GM23338 (cell line): ENCODE data around the gene EFCAB12. TPM values are rescaled to one million over a fixed set of nuclear protein-coding genes. Genes with fewer than 3 reads are reported as not detected.

Source experiments
- ATAC-seq: fragments of 200-7000 bp; cut with Tn5 transposase; 3 replicates; pipeline ENCODE4 v1.9.1; 2020
- DNase-seq: peaks from one replicate; pipeline ENCODE4 v3.0.0-alpha.2; 2015; ENCODE audit warnings: low spot score
- H2AFZ ChIP-seq: fragments of 200-600 bp; sonication (generic); 2 replicates; pipeline ENCODE4 v1.8.0; 2016; ENCODE audit warnings: antibody characterized with exemption, mild to moderate bottlenecking, moderate library complexity
- H3F3A ChIP-seq: fragments of 200-600 bp; sonication (generic); replicated peaks from 2 replicates; pipeline ENCODE4 v1.8.0; 2017; ENCODE audit warnings: antibody characterized with exemption, mixed run types, low read depth
- H3K27ac ChIP-seq: fragments of 200-600 bp; sonication (generic); 2 replicates; pipeline ENCODE4 v1.6.1; 2016; ENCODE audit warnings: low read depth
- H3K27me3 ChIP-seq: fragments of 200-600 bp; sonication (generic); 2 replicates; pipeline ENCODE4 v1.8.0; 2016; ENCODE audit warnings: mild to moderate bottlenecking, mixed run types, moderate library complexity; ENCODE audit not compliant: insufficient read depth
- H3K36me3 ChIP-seq: fragments of 200-600 bp; sonication (generic); 2 replicates; pipeline ENCODE4 v1.8.0; 2016; ENCODE audit warnings: mild to moderate bottlenecking; ENCODE audit not compliant: insufficient read depth
- H3K4me1 ChIP-seq: fragments of 200-600 bp; sonication (generic); 2 replicates; pipeline ENCODE4 v1.8.0; 2016; ENCODE audit warnings: mild to moderate bottlenecking, moderate library complexity; ENCODE audit not compliant: insufficient read depth
- H3K4me2 ChIP-seq: fragments of 200-600 bp; sonication (generic); 2 replicates; pipeline ENCODE4 v1.7.1; 2017; ENCODE audit warnings: mixed run types
- H3K4me3 ChIP-seq: fragments of 200-600 bp; sonication (generic); 2 replicates; pipeline ENCODE4 v1.6.1; 2016; ENCODE audit warnings: mixed run types
- H3K79me2 ChIP-seq: fragments of 200-600 bp; sonication (generic); replicated peaks from 2 replicates; pipeline ENCODE4 v1.8.0; 2017; ENCODE audit warnings: mild to moderate bottlenecking; ENCODE audit not compliant: insufficient read depth
- H3K9me2 ChIP-seq: fragments of 200-600 bp; sonication (generic); 2 replicates; pipeline ENCODE4 v1.8.0; 2017; ENCODE audit not compliant: insufficient read depth
- H4K20me1 ChIP-seq: fragments of 200-600 bp; sonication (generic); replicated peaks from 2 replicates; pipeline ENCODE4 v1.8.0; 2017; ENCODE audit warnings: mild to moderate bottlenecking; ENCODE audit not compliant: insufficient read depth
- H3K27ac Mint-ChIP-seq: 2 replicates; pipeline ENCODE4 v1.8.0; 2020; ENCODE audit warnings: inconsistent platforms, mild to moderate bottlenecking, moderate library complexity, mixed read lengths
- H3K27me3 Mint-ChIP-seq: 3 replicates; pipeline ENCODE4 v1.8.0; 2022; ENCODE audit warnings: low read depth, mild to moderate bottlenecking, moderate library complexity, mixed read lengths, inconsistent platforms; ENCODE audit not compliant: insufficient read depth, poor library complexity
- H3K36me3 Mint-ChIP-seq: 3 replicates; pipeline ENCODE4 v1.8.0; 2021; ENCODE audit warnings: low read depth, mild to moderate bottlenecking, inconsistent platforms, moderate library complexity, mixed read lengths
- H3K4me1 Mint-ChIP-seq: 3 replicates; pipeline ENCODE4 v1.8.0; 2020; ENCODE audit warnings: mild to moderate bottlenecking, inconsistent platforms, mixed read lengths
- H3K4me3 Mint-ChIP-seq: 3 replicates; pipeline ENCODE4 v1.8.0; 2021; ENCODE audit warnings: moderate library complexity, mild to moderate bottlenecking, inconsistent platforms, mixed read lengths
- H3K9me3 Mint-ChIP-seq: 3 replicates; pipeline ENCODE4 v1.8.0; 2020; ENCODE audit warnings: moderate library complexity, mild to moderate bottlenecking, inconsistent platforms, mixed read lengths
- CTCF ChIP-seq, 2 experiments: fragments of 200-600 bp in 1 of 2; sonication (generic) in 1 of 2; conservative IDR thresholded peaks; 2 replicates each; pipeline versions ENCODE4 v1.5.1 to v1.6.1; 2016 to 2017; ENCODE audit warnings: antibody characterized with exemption in 2 of 2, low read depth in 2 of 2, mild to moderate bottlenecking in 2 of 2, moderate library complexity in 1 of 2
- ETS1 ChIP-seq: IDR thresholded peaks from 2 replicates; pipeline ENCODE4 v1.6.1; 2016; ENCODE audit warnings: antibody characterized with exemption
- JUNB ChIP-seq: IDR thresholded peaks from one replicate; pipeline ENCODE4 v1.6.1; 2016; ENCODE audit warnings: antibody characterized with exemption; ENCODE audit not compliant: unreplicated experiment
- NANOG ChIP-seq: IDR thresholded peaks from 2 replicates; pipeline ENCODE4 v1.6.1; 2016; ENCODE audit warnings: antibody characterized with exemption, borderline replicate concordance
- STAT1 ChIP-seq: IDR thresholded peaks from one replicate; pipeline ENCODE4 v1.6.1; 2016; ENCODE audit warnings: antibody characterized with exemption; ENCODE audit not compliant: unreplicated experiment
- ZNF462 ChIP-seq: fragments of 250-450 bp; sonication (Bioruptor Pico); IDR thresholded peaks from 2 replicates; pipeline ENCODE4 v1.5.0; 2020; ENCODE audit warnings: mild to moderate bottlenecking, moderate library complexity
- polyA plus RNA-seq: library from polyadenylated mRNA; unstranded; fragments of >200 nt; fragmentation: Nextera tagmentation; extraction: Ambion mirVana; gene quantifications from 2 replicates; pipeline ENCODE4 v1.2.1, GENCODE V29; 2016
- total RNA-seq: library from RNA; depleted of rRNA; stranded (reverse); fragments of >200 nt; shearing (Covaris generic); gene quantifications from 2 replicates; pipeline ENCODE4 v1.2.3, GENCODE V29; 2014

EFCAB12 gene
- total and polyA plus RNA-seq, 2 experiments from 2014 or later = 0.24 to 0.65 TPM

GRCh38 chr3:129463094-129463493 lies 34.7 kb upstream of the EFCAB12 start:
- no peaks in the 10 kb centered on the region for H3K9me3 Mint-ChIP-seq
- Histone ChIP-seq H3K27me3 (no peaks in the 10 kb centered on the region), H3K4me3 (no peak overlapping the region), H3K4me1 (no peaks in the 10 kb centered on the region), H3K9me2 (no peaks in the 10 kb centered on the region), H4K20me1 (peaks cover 5% of the 10 kb centered on the region), H3K4me2 (no peak overlapping the region), H3K27ac (no peak overlapping the region), H2AFZ (no peak overlapping the region), H3K79me2 (no peaks in the 10 kb centered on the region), H3K36me3 (peaks cover 9% of the 10 kb centered on the region), H3F3A (no peaks in the 10 kb centered on the region)
- H3K36me3 Mint-ChIP-seq = no peaks in the 10 kb centered on the region; the same call in 2 of the 3 replicates
- H3K27ac Mint-ChIP-seq = no peak overlapping the region
- TF ChIP-seq NANOG = no peak
- TF ChIP-seq ZNF462 (CRISPR knock-in tag) = no peak
- TF ChIP-seq STAT1 = no peak
- no peak for TF ChIP-seq ETS1
- TF ChIP-seq JUNB = no peak
- TF ChIP-seq CTCF (conservative IDR thresholded peaks at IDR 0.05; ENCODE audit: low read depth in 2 of 2) = no peak
- ATAC-seq = no peak
- H3K27me3 Mint-ChIP-seq = no peaks in the 10 kb centered on the region
- no peak overlapping the region for H3K4me3 Mint-ChIP-seq
- no peaks in the 10 kb centered on the region for H3K4me1 Mint-ChIP-seq
- DNase-seq = no peak
